ENCODE data around the gene UBE2QL1.

Gene UBE2QL1

DNA sequence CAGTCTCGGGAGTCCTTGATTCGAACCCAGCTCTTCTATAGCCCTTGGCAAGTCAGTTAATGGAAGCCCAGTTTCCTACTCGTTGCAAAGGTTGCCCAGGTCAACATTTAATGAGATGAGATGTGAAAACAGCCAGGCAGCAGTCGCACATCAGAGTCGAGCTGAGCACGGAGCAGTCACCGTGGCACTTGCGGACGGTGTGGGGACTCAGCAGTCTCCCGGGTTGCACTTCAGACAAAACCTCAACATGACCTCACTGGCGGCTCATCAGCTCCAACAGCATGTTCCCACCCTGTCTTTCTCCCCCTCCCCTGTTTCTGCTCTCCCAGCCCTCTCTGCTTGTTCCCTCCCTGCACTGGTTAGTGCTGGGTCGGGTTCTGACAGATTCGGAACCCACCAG lies 35.8 kb downstream of the UBE2QL1 start:
- H3K27me3 ChIP-seq (replicated peaks), result no peaks in the 10 kb centered on the region
- no peaks in the 10 kb centered on the region for H3K36me3 ChIP-seq (replicated peaks)
- no peak overlapping the region for H3K4me3 ChIP-seq (ENCODE audit: low read depth, low read length)
- no peak overlapping the region for H3K27ac ChIP-seq
- in situ Hi-C loops (cut with HindIII; ENCODE audit: low pct_ligation_motif_present, low sequenced_read_pairs), result no loop called here
- TF ChIP-seq, protein P1, sequence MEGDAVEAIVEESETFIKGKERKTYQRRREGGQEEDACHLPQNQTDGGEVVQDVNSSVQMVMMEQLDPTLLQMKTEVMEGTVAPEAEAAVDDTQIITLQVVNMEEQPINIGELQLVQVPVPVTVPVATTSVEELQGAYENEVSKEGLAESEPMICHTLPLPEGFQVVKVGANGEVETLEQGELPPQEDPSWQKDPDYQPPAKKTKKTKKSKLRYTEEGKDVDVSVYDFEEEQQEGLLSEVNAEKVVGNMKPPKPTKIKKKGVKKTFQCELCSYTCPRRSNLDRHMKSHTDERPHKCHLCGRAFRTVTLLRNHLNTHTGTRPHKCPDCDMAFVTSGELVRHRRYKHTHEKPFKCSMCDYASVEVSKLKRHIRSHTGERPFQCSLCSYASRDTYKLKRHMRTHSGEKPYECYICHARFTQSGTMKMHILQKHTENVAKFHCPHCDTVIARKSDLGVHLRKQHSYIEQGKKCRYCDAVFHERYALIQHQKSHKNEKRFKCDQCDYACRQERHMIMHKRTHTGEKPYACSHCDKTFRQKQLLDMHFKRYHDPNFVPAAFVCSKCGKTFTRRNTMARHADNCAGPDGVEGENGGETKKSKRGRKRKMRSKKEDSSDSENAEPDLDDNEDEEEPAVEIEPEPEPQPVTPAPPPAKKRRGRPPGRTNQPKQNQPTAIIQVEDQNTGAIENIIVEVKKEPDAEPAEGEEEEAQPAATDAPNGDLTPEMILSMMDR (IDR thresholded peaks at IDR 0.05; ENCODE audit: low read depth, low read length, missing control alignments), result no peak
- no peak for DNase-seq

DNA sequence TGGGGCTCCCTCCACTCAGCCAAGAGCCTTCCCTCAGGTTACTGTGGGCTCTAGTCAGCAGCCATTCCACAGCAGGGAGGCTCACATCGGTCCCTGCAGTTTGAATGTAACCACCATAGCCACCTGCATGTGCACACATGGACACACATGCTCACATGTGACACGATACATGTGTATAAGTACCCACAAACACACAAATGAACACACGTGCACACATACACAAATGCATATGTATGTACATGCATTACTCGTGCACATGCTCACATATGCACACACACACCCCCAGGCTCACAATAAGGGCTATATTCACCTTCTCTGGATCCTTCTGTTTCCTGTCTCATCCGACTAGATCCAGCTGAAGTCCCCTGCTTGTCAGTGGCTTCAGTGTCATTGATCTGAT lies 36.2 kb downstream of the UBE2QL1 start:
- TF ChIP-seq, protein P1 (IDR thresholded peaks at IDR 0.05; ENCODE audit: low read depth, low read length, missing control alignments), result no peak
- in situ Hi-C loops (cut with HindIII; ENCODE audit: low pct_ligation_motif_present, low sequenced_read_pairs), result no loop called here
- DNase-seq, result no peak
- Histone ChIP-seq H3K36me3 (replicated peaks) (no peaks in the 10 kb centered on the region), H3K27me3 (replicated peaks) (no peaks in the 10 kb centered on the region), H3K4me3 (ENCODE audit: low read depth, low read length) (no peak overlapping the region), H3K27ac (no peak overlapping the region)

DNA sequence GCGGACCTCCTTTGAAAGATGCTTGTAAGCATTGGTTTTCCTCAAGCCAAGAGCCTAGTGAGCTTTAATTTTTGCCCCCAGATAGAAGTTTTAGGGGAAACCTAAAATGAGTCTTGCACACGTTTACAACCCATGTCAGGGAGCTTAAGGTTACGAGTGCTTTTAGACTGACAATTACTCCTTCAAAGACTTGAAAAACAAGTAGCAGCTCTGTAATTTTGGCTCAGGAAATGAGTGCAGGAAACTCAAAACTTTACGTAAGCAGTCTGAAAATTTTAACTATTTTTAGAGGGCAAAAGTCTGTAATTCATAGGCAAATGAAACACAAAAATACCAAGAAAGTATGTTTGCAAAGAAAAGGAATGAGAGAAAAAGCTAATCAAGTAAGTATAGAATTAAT lies 36.8 kb downstream of the UBE2QL1 start:
- Histone ChIP-seq H3K27me3 (replicated peaks) (no peaks in the 10 kb centered on the region), H3K27ac (no peak overlapping the region), H3K36me3 (replicated peaks) (no peaks in the 10 kb centered on the region), H3K4me3 (ENCODE audit: low read depth, low read length) (no peak overlapping the region)
- no peak for DNase-seq
- TF ChIP-seq, protein P1 (IDR thresholded peaks at IDR 0.05; ENCODE audit: low read depth, low read length, missing control alignments), result no peak
- in situ Hi-C loops (cut with HindIII; ENCODE audit: low pct_ligation_motif_present, low sequenced_read_pairs), result no loop called here

- TF ChIP-seq, protein P1 (IDR thresholded peaks at IDR 0.05; ENCODE audit: low read depth, low read length, missing control alignments), result no peak
- Histone ChIP-seq H3K27ac (no peak overlapping the region), H3K27me3 (replicated peaks) (no peaks in the 10 kb centered on the region), H3K4me3 (ENCODE audit: low read depth, low read length) (no peak overlapping the region), H3K36me3 (replicated peaks) (no peaks in the 10 kb centered on the region)
- DNase-seq, result no peak
- in situ Hi-C loops (cut with HindIII; ENCODE audit: low pct_ligation_motif_present, low sequenced_read_pairs), result no loop called here
Measured at GRCh38 chr5:6486074-6486473, 37.4 kb downstream of the UBE2QL1 start.

- in situ Hi-C loops (cut with HindIII; ENCODE audit: low pct_ligation_motif_present, low sequenced_read_pairs), result no loop called here
- no peak for DNase-seq
- H3K4me3 ChIP-seq (ENCODE audit: low read depth, low read length), result no peak overlapping the region
- TF ChIP-seq, protein P1 (IDR thresholded peaks at IDR 0.05; ENCODE audit: low read depth, low read length, missing control alignments), result no peak
- no peaks in the 10 kb centered on the region for H3K36me3 ChIP-seq (replicated peaks)
- H3K27ac ChIP-seq, result no peak overlapping the region
- H3K27me3 ChIP-seq (replicated peaks), result no peaks in the 10 kb centered on the region
Measured at GRCh38 chr5:6487081-6487480, 38.4 kb downstream of the UBE2QL1 start.

GRCh38 chr5:6488021-6488420 lies 39.4 kb downstream of the UBE2QL1 start:
- Histone ChIP-seq H3K27ac (no peak overlapping the region), H3K4me3 (ENCODE audit: low read depth, low read length) (no peak overlapping the region), H3K36me3 (replicated peaks) (no peaks in the 10 kb centered on the region), H3K27me3 (replicated peaks) (no peaks in the 10 kb centered on the region)
- no peak for DNase-seq
- TF ChIP-seq, protein P1 (IDR thresholded peaks at IDR 0.05; ENCODE audit: low read depth, low read length, missing control alignments), result no peak
- in situ Hi-C loops (cut with HindIII; ENCODE audit: low pct_ligation_motif_present, low sequenced_read_pairs), result no loop called here
